Superior temporal gyrus (tissue), 1 donor: ENCODE data around the gene AGR2.

Experiments used
- DNase-seq: peaks from one replicate; pipeline ENCODE4 v3.0.0-alpha.2; 2016; ENCODE audit errors: extremely low spot score

The AGR2 gene

GRCh38 chr7:16812542-16813231, 7.9 kb upstream of the AGR2 start:
- no peak for DNase-seq

GRCh38 chr7:16811551-16811950, 6.8 kb upstream of the AGR2 start:
- DNase-seq = no peak

GRCh38 chr7:16810573-16810972, 5.8 kb upstream of the AGR2 start:
- DNase-seq = no peak

GRCh38 chr7:16810112-16810511, 5.3 kb upstream of the AGR2 start:
- DNase-seq = peak; percentile 4

- DNase-seq = no peak
These were observed 642 bp upstream of the AGR2 start for GRCh38 chr7:16805441-16805840.

GRCh38 chr7:16803881-16804673, 722 bp downstream of the AGR2 start:
- no peak for DNase-seq

- DNase-seq = no peak
These were observed 1.7 kb downstream of the AGR2 start for GRCh38 chr7:16803125-16803524.

- no peak for DNase-seq
These were observed 3.2 kb downstream of the AGR2 start for GRCh38 chr7:16801579-16801978.

- peak; percentile 69 for DNase-seq
These were observed 3.7 kb downstream of the AGR2 start for GRCh38 chr7:16801111-16801542.

GRCh38 chr7:16795624-16796023, 9.2 kb downstream of the AGR2 start:
- DNase-seq = peak; percentile 35

GRCh38 chr7:16794986-16795385, 9.8 kb downstream of the AGR2 start:
- DNase-seq = no peak

GRCh38 chr7:16791905-16792698, 12.7 kb downstream of the AGR2 start:
- DNase-seq = no peak

- no peak for DNase-seq
These were observed 13.7 kb downstream of the AGR2 start for GRCh38 chr7:16791071-16791470.

- peak; percentile 13 for DNase-seq
These were observed 17.7 kb downstream of the AGR2 start for GRCh38 chr7:16787127-16787526.

GRCh38 chr7:16786257-16786656, 18.5 kb downstream of the AGR2 start:
- DNase-seq = peak; percentile 22

GRCh38 chr7:16785846-16786245, 19.0 kb downstream of the AGR2 start:
- no peak for DNase-seq

GRCh38 chr7:16785321-16785720, 19.5 kb downstream of the AGR2 start:
- DNase-seq = no peak

GRCh38 chr7:16780596-16780995, 24.2 kb downstream of the AGR2 start:
- DNase-seq = peak; percentile 57

- no peak for DNase-seq
These were observed 25.7 kb downstream of the AGR2 start for GRCh38 chr7:16779051-16779450.

GRCh38 chr7:16778476-16778875, 26.3 kb downstream of the AGR2 start:
- no peak for DNase-seq

- DNase-seq = no peak
These were observed 28.7 kb downstream of the AGR2 start for GRCh38 chr7:16776053-16776452.

- no peak for DNase-seq
These were observed 29.8 kb downstream of the AGR2 start for GRCh38 chr7:16774986-16775385.
